Fibroblast of skin of scalp (primary cell): ENCODE measurements around the gene QSER1.
"Not testable (repeated sequence)": the region's sequence is repeated elsewhere in the genome, so short reads cannot be mapped to it uniquely, and the experiment has no call there.

Experiments
- DNase-seq: peaks from one replicate; pipeline ENCODE4 v3.0.0-alpha.2; 2013

Gene QSER1

DNA sequence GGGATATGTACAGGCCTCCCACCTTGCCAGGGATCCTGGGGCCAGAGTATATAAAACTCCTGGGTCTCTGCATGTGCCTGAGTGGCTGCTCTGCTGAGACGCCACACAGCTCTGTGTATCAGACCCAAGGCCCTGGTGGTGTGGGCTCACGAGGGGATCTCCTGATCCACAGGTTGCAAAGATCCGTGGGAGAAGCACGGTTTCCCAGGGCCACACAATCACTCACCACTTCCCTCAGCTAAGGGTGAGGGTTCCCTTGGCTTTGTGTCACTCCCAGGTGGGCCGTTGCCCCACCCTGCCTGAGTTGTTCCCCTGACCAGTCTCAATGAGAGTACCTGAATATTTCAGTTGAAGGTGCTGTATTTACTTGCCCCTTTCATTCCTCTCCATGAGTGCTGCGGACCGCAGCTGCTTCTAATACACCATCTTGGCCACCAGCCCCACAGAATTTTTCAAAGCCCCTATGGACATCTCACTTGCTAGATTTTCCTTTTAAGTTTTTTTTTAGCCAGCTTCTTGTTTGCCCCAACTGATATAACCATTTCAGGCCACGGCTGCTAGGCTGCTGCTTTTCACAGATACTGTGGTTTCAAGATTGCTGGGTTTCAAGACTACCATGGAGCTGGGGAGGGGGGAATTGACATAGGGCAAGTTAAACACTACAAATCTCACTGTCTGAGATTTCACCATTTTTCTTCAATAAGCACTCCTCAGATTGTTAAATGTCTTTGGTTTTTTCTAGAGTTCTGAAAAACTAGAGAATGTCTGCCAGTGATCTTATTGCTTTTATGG is 109.3 kb downstream of the QSER1 start:
- DNase-seq: no peak

- no peak for DNase-seq
These were observed 112.6 kb downstream of the QSER1 start for GRCh38 chr11:33005175-33005574.

- no peak for DNase-seq
These were observed 113.4 kb downstream of the QSER1 start for GRCh38 chr11:33006010-33006409.

DNA sequence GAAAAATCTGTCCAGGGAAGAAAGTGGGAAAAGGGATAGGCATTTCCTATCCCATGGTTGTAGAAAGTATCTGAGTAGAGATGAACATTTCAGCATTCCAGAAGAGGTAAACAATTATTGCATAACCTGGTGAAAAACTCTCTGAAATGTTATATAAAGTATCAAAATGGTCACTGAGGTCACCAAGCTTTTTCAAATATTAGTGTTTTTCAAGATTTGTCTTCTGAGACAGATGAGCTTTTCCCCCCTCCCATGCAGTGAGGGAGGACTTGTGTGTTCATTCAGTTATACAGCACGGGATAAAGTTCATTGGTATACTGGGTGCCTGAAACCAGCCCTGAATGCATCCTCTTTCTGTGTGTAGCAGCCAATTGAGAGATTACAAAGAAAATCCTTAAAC is 121.1 kb downstream of the QSER1 start:
- no peak for DNase-seq

DNA sequence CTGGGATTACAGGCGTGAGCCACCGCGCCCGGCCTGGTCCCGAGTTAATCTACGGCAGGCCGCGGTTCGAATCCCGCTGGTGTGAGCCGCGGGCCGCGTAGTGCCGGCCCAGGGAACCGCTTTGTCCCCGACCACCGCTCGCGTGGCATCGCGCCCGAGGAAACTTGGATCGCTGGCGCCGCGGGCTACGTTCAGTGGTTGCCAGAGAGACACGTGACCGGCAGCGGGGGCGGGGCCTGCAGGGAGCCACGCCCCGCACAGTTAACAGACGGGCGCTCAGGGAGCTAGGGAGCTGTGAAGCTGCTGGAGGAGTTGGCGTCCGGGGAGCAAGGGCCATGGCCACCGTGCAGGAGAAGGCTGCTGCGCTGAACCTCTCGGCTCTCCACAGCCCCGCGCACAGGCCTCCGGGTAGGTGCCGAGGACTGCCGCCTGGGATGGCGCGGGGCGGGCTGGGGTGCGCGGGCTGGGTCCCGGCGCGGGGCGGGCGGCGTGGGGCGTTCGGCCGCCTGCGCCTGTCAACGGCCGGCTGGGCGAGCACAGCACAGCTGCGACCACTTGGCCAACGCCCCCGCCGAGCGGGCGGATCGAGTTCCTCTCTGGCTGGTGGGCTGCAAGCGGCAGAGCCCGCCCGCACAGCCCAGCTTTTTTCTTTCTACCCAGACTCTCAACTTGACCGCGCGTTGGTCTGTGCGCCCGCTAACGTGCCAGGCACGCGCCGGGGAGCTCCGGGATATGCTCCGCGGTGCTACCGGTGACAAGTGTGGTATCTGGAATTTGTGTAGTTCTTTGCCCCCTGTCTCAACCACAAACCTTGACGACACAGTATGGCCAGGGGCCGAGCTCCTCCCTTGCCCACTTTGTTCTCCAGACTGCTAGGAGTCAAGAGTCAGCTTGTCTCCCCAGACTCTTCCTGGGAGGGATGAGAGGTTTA is 123.3 kb downstream of the QSER1 start, which contains the start of gene DEPDC7:
Gene DEPDC7 (plus strand): TSS at position 258 of the 931 bp plus-strand sequence. CDS start 78 bp downstream, at position 336.
- peak; percentile 92 for DNase-seq

GRCh38 chr11:33016654-33017053 is 124.0 kb downstream of the QSER1 start:
- no peak for DNase-seq

GRCh38 chr11:33017478-33017877 is 124.9 kb downstream of the QSER1 start:
- no peak for DNase-seq

GRCh38 chr11:33017965-33018364 is 125.4 kb downstream of the QSER1 start:
- no peak for DNase-seq

GRCh38 chr11:33018840-33019239 is 126.2 kb downstream of the QSER1 start:
- DNase-seq: no peak

DNA sequence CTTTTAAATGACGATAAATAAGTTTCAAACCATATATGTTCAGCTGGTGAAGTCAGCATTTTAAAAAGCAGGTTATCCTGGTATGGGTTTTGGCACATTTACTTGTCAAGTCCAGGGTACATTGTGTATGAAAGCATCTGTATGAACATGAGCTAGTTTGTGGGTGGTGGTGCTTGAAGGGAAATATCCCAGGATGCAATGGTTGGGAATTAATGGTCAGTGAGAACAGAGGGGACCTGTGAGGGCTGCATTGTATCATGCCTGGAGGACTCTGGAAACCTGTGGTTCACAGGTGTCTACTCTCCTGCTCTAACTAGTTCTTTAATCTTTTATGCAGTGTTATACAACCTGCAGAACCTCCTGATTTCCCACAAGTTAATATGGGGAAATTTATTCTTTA is 128.9 kb downstream of the QSER1 start:
- DNase-seq: no peak

DNA sequence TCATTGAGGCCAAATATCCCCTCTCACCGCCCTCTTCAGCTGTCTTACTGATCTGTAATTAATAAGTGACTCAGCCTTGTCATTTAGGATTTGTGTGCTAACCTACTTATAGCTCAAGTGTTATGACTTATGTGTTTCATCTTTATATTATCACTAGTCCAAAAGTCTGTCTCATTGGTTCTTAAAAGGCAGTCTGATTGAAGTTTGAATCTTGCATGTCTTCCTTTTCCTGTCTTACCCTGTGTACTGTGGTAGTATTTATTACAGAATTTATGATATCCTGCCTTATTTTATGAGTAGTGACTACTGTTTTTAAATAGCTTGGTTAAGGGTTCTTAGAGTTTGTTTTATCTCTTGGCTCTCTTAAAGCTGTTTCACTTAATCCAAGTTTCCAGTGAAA is 129.3 kb downstream of the QSER1 start:
- DNase-seq: no peak

GRCh38 chr11:33025339-33025722 is 132.7 kb downstream of the QSER1 start:
- DNase-seq: no peak

- no peak for DNase-seq
These were observed 134.6 kb downstream of the QSER1 start for GRCh38 chr11:33027233-33027632.

- no peak for DNase-seq
These were observed 135.4 kb downstream of the QSER1 start for GRCh38 chr11:33027846-33028536.

DNA sequence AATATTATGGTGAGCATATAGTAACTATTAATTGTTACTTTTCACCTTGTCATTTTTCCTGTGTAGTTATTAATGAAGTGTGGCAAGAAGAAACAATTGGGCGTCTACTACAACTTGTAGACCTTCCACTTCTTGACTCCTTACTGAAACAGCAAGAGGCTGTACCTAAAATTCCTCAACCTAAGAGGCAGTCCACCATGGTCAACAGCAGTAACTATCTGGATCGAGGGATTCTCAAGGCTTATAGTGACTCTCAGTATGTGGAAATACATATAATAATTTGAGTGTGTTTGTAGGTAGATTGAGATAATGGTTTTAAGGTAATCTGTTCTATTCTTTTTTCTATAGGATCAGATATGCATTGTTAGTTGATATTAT is 135.9 kb downstream of the QSER1 start:
- no peak for DNase-seq

GRCh38 chr11:33029218-33029617 is 136.6 kb downstream of the QSER1 start:
- DNase-seq: not testable (repeated sequence)
